ENCODE measurements around the gene NUP133.

GRCh38 chr1:229438021-229438420 is 70.1 kb downstream of the NUP133 start:
- no peak for TF ChIP-seq CTCF (IDR thresholded peaks at IDR 0.05)
- no peak for TF ChIP-seq POLR2A (IDR thresholded peaks at IDR 0.05)

Measured in lower leg skin (tissue), 3 donors.